Fibroblast of villous mesenchyme (primary cell): Measurements from ENCODE around the gene SERPINA6. TPM values are rescaled to one million over a fixed set of nuclear protein-coding genes. Genes with fewer than 3 reads are reported as not detected.
"Not testable (repeated sequence)": the region's sequence is repeated elsewhere in the genome, so short reads cannot be mapped to it uniquely, and the experiment has no call there.

Experiments
- DNase-seq: peaks from one replicate; pipeline ENCODE4 v3.0.0-alpha.2; 2010; ENCODE audit warnings: low read depth
- H3K4me3 ChIP-seq: 2 replicates; pipeline ENCODE4 v1.5.1; 2011; ENCODE audit warnings: low read depth, mild to moderate bottlenecking, low read length
- CTCF ChIP-seq: IDR thresholded peaks from 2 replicates; pipeline ENCODE4 v1.5.1; 2012; ENCODE audit warnings: low read depth, mild to moderate bottlenecking, low read length; ENCODE audit not compliant: insufficient read depth
- total RNA-seq: library from RNA; depleted of rRNA; stranded (reverse); fragments of >200 nt; gene quantifications from 2 replicates; pipeline ENCODE4 v1.2.3, GENCODE V29; 2012

SERPINA6 gene
- total RNA-seq, 1 donor, result not detected

GRCh38 chr14:94288610-94289465 lies 34.3 kb downstream of the SERPINA6 start:
- no peak for TF ChIP-seq CTCF
- DNase-seq, result no peak
- no peak overlapping the region for H3K4me3 ChIP-seq

- no peak overlapping the region for H3K4me3 ChIP-seq
- no peak for DNase-seq
- TF ChIP-seq CTCF, result no peak
Measured at GRCh38 chr14:94285158-94285557, 38.0 kb downstream of the SERPINA6 start.

- no peak for TF ChIP-seq CTCF
- DNase-seq, result no peak
- H3K4me3 ChIP-seq, result no peak overlapping the region
Measured at GRCh38 chr14:94284221-94284620, 38.9 kb downstream of the SERPINA6 start.

GRCh38 chr14:94282991-94283723 lies 40.0 kb downstream of the SERPINA6 start:
- no peak overlapping the region for H3K4me3 ChIP-seq
- TF ChIP-seq CTCF, result no peak
- no peak for DNase-seq

GRCh38 chr14:94278731-94279130 lies 44.4 kb downstream of the SERPINA6 start:
- H3K4me3 ChIP-seq, result no peak overlapping the region
- TF ChIP-seq CTCF, result no peak
- DNase-seq, result no peak

GRCh38 chr14:94276898-94277561 lies 46.1 kb downstream of the SERPINA6 start:
- not testable (repeated sequence) for DNase-seq

GRCh38 chr14:94269156-94269555 lies 54.0 kb downstream of the SERPINA6 start:
- no peak for DNase-seq
- TF ChIP-seq CTCF, result no peak
- H3K4me3 ChIP-seq, result no peak overlapping the region

More at GRCh38 chr14:94276898-94277561, 46.1 kb downstream of the SERPINA6 start:
- not testable (repeated sequence) for H3K4me3 ChIP-seq

GRCh38 chr14:94268582-94268981 lies 54.6 kb downstream of the SERPINA6 start:
- not testable (repeated sequence) for DNase-seq, H3K4me3 ChIP-seq
